Activated gamma-delta T cell treated with anti-CD3 and anti-CD28 coated beads, Interleukin-2, amount 50 U/mL, for 16 hours (primary cell): ENCODE data around the gene ASAP2.

Experiments
- DNase-seq: peaks from one replicate; pipeline ENCODE4 v3.0.0-alpha.2; 2020; ENCODE audit warnings: low read depth

ASAP2 gene

DNA sequence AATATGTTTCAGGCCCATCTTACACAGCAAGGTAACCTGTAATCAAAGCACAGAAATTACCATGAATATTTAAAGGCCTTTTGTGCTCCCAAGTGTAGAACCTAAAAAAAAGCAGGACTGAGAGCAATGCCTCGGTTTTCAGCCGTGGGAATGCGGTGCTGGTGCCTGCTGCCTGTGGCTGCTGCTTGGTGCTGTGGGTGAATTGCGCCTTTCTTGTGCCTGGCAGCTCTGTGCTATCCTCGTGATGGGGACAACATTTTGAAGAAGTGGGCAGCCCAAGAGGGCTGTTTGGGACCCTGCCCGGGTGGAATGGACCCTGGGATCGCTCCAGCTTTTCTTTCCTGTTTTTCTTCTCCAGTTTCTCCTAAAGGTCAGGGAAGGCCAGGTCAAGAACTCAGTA lies 91.2 kb downstream of the ASAP2 start:
- DNase-seq: no peak

DNA sequence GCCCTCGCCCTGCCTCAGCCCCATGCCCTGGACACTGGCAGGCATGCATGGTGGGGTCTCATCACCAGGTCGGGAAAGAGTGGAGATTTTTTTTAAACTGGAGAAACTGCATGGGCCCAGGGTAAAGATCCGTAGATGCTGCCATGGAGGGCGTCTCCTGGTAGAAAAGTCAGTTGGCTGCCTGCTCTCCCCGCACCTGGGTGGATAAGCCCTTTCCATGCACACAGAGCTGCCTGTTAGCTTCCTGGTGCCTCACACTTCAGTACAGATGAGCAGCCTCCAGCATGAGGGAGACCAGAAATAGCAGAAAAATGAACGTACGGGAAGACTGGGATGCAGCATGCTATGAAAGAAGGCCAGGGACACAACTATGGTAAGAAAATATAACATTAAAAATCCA lies 92.0 kb downstream of the ASAP2 start:
- DNase-seq: no peak

DNA sequence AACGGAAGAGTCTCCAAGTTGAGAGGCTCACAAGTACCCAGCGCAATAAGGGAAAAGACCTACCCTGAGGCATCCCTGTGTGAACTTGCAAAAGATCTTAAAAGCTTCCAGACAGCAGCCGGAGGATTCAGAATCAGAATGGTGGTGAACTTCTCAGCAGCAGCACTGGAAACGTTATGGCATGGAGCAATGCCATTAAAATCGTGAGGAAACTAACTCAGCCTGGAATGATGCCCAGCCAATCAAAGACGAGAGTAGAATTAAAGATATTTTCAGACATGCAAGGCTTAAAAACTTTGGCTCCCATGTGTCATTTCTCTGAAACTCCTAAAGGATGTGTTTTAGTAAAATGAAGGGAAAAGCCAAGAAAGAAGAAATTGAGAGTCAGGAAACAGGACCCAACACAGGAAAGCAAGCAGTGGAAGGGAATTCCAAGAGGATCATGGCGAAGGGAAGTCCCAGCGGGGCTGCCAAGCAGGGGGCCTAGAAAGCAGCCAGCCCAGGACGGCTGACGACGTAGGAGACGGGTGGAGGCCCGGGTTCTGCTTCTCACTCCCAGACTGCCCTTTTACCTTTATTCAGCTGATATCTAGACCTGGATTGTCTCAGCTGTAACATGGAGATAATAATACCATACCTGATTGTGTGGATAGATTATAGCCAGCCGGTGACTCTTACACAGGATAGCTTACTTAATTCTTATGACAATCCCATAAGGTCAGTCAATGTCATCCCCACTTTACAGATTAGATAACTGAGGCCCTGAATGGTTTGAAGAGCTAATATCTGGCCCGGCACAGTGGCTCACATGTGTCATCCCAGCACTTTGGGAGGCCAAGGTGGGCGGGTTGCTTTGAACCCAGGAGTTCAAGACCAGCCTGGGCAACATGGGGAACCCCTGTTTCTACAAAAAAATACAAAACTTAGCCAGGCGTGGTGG lies 92.8 kb downstream of the ASAP2 start:
- no peak for DNase-seq

DNA sequence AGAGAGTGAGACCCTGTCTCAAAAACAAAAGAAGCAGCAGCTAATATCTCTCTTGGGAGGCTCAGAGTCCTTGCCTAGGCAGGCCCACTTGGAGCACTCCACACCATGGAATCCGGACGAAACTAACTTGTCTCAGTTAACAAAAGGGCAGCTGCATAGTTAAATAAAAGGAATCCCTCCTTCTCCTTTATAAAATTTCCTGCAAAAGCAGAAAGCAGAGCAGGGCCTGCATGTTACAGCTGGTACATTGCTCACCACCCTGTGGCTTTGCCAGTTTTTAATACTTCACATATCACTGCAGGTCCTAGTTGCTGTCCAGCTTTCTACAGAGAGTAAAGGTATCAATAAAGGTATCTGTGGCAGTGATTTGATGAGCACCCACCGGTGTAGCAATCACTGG lies 93.6 kb downstream of the ASAP2 start:
- no peak for DNase-seq

DNA sequence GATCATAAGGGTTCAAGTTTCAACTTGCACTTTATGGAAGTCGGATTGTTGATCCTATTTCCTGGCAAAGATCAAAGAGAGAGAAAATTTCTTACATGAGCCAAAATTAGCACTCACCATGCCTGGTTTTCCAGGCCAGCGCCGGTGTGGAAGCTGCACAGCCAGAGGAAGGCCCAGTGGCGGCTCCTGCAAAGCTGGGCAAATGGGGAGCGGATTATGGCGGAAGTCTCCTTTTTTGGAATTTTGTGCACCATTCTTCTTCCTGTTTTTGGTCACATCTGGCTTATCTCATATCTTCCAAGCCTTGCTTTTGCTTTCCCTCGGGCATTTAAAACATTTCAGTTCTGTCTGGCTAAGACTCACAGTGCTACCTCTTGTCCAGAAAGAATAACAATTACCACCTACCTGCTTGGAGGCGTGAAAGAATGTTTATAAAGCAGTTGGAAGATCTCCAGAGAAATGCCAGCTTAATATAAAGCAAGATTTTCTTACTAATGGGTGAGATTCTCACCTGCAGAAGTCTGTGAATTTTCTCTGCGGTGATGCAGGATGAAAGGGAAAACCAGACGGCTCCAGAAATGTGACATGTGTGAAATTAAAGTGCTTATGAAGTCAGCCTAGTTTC lies 94.3 kb downstream of the ASAP2 start:
- DNase-seq: no peak

DNA sequence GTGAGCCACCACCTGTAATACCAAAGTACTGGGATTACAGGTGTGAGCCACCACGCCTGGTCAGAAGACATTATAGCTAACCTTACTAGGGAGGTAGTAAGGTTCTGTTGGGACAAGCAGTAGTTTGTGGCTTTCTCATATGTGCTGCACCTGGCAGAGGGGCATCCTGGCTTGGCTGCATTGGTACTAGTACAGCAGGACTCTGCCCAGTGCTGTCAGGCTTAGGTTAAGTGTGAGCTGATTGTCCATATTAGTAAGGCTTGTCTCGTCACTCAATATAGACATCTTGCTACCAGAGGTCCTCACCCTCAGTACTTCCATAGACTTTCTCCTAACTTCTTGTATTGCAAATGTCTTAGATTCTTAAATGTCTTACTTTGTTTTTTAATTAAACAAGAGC lies 96.1 kb downstream of the ASAP2 start:
- DNase-seq: no peak

DNA sequence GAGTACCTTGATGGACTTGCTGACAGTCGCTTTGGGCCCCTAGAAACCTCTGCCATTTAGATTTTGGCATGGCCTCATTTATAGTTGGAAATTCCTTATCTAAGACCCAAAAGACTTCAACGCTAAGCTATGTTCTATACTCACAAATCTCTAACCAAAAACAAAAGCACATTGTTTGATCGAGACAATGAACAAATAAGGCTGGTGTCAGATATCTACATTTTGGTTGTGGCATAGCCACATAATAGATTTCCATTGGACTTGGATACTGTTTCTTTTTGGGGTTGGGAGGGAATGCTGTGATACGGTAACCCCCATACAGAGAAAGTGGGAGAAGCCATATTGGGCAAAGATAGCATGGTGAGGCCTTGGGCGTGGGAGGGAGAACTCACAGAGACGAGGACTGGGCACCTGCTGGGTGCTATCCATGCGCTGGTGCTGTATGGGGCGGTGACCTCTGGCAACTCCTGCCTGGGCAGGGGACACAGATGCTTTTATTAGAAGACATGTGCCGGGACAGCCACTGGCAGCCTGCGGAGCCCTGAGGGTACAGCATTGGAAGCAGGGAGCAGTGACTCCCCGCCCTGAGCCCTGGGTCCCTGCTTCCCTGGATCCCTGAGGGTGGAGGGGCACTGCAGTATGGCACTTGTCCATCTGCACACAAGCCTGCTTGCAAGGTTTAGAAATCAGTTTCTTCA lies 97.1 kb downstream of the ASAP2 start:
- no peak for DNase-seq

DNA sequence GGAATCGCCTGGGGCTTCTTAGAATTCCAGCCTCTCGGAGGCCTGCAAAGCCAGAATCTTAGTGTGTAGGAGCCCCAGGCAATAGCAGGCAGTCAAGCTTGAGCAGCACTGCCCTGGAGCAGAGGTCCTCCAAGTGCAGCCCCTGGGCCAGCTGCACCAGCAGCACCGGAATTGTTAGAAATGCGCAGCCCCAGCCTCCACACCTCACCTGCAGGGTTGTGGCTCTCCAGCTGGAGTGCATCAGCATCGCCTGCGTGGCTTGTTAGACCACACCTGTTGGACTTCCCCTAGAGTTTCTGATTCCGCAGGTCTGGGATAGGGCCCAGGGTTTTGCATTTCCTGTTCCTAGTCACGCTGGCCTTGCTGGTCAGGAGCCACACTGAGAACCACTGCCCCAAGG lies 100.3 kb downstream of the ASAP2 start:
- DNase-seq: no peak

DNA sequence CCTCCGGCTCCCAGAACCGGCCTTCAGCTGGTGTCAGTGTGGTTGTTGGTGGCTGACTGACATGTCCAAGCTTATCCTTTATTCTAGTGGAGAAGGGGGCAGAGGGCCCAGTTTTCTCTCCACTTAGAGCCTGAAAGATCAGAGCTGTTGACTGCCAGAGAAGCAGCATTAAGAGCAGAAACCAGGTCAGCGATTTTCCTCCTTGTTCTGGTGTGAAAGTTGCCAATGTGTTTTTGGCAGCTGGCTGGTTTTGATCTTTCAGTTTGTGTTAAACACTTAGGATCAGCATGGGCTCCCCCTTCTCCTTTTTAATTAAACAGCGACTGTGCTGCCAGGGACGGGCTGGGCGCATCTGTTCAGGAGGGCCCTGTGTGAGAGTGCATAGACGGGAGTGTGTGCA lies 100.9 kb downstream of the ASAP2 start:
- DNase-seq: no peak

DNA sequence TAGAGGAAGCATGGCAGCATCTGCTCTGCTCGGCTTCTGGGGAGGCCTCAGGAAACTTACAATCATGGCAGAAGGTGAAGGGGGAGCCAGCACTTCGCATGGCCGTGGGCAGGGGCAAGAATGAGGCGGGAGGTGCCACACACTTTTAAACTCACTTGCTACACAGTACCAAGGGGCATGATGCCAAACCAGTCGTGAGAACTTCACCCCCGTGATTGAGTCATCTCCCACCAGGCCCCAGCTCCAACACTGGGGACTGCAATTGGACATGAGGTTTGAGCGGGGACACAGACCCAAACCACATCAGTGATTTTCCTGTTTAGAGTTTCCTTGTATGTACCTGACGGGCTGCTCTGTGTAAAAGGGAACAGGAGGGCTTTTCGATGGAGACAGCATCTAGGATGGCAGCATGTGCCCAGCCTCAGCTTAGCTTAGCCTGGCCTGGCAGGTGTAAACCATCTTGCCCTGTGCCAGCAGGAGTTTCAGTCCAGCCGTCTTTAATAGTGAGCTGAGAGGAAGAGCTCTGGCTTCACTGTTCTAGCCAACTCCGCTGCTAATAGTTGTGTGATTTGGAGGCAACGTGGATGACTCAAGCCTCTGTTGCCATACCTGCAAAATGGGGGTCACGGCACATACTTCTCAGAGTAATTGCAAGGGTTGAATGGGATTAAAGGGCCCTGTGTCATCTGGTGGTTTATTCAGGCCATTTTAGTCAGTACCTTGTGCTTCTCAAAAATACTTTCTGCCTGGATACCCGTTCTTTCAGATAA lies 101.8 kb downstream of the ASAP2 start:
- no peak for DNase-seq

DNA sequence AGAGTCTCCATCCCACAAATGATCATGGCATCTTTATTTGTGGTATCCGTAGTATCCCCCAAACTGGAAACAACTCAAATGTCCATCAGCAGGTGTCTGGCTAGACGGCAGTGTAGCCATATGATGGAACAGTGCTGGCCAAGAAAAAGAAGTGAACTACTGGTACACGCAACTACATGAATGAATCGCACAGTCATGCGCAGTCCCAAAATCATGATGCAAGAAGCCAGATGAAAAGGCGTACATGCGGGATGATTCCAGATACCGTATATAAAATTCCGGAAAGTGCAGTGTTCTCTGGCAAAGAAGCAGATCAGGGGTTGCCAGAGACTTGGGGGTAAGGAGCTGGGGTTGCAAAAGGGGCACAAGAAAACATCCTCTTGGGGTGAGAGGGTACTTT lies 102.5 kb downstream of the ASAP2 start:
- no peak for DNase-seq

DNA sequence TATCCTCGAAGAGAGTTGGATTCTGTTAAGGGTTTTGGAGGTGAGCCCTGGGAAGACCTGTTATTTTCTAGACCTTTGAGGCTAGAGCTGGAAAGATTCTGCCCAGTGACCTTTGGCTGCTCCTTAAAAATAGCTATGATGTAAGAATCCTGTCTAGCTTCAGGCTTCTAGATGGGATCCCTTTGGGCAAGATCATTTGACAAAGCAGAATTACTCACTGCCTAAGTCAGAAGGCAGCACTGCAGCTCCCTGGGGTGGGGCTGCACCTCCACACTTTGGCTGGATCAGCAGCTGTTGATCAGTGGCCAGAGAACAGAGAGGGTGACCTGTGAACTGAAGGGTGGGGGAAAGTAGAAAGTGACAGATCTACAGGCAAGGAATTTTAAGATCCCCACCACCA lies 103.8 kb downstream of the ASAP2 start:
- no peak for DNase-seq

DNA sequence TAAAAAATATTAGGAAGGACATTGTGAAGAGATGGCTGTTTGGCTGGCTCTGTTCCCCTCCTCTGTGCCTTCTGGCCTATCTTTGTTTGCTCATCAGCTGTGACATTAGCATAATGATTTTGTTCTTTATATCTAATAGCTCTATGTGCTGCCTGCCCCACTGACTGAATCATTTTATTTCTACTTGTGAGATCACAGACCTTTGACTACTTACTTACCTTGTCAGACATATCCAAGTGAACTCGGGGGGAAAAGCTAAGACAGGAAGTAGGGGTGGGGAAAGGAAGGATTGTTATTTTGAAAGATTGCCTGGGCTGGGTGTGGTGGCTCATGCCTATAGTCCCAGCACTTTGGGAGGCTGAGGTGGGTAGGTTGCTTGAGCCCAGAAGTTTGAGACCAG lies 104.2 kb downstream of the ASAP2 start:
- DNase-seq: no peak

DNA sequence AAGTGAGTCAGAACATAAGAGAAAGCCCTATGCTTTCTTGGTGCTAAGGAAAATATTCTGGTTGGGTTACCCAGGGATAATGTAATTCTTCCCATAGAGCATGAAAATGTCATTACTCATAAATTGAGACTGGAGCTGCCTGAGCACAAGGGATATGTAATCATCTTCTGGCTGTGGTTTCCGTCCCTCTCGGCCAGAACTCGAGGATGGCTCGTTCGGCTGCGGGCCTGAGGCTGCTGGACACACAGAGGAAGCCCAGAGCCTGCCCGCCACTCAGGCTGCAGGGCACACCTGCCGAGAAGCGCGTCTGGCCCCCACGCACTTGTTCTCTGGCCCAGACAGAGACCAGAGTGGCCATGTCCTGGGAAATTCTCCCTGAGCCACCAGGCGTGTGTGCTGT lies 104.9 kb downstream of the ASAP2 start:
- no peak for DNase-seq

DNA sequence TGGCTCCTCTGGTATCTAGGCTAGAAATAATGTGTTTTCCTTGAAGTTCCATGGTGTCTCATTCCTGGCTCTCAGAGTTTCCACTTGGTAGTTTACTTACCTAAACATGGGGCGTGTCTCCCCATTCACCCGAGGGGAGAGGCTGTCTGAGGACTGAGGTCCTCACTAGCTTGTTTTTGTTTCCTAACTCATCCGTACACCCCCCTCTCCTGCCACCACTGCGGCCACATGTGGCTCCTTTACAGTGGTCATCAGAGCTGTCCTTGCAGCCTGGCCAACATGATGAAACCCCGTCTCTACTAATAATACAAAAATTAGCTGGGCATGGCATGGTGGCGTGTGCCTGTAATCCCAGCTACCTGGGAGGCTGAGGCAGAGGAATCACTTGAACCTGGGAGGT lies 106.0 kb downstream of the ASAP2 start:
- DNase-seq: no peak

DNA sequence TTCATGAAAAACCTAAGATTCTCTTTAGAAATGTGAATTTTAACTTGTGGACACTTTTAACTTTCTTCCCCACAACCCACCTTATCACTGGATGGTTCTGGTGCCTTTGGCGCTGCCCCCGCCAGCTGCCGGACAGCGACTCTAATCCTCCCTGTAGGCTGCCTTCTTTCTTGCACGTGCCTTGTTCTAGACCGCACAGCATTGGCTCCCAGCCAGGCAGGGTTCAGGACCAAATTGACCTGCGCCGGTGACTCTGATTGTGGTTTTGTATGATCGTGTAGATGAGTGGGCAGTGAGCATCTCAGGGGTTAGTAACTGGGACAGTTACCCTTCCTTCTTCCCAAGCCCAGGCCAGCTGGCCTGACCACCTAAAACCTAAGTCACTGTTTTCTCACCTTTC lies 106.8 kb downstream of the ASAP2 start:
- DNase-seq: no peak

DNA sequence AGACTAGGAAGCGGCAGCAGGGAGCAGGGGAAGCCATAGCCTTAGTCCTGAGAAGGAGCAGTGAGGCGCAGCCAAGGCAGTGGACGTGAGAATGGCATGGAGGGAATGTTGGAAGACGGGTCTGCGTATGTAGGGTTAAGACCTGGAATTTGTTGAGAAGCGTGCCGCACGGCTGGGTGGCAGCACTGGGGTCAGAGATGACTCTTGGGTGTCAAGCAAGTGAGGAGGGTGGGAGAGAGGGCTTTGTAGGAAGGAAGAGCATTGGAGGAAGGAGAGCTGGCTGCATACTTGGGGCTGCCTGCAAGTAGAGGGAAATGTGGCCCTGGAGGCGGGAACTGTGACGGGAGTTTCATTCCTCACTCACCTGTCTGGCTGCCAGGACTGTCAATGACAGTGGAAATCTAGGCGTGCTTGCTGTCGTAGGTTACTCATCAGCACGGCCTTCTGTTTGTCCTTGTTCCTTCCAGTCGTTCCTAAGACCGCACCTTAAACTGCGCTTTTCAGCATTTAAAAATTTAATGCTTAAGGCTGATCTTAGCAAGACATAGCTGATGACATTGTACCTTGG lies 108.8 kb downstream of the ASAP2 start:
- DNase-seq: no peak

DNA sequence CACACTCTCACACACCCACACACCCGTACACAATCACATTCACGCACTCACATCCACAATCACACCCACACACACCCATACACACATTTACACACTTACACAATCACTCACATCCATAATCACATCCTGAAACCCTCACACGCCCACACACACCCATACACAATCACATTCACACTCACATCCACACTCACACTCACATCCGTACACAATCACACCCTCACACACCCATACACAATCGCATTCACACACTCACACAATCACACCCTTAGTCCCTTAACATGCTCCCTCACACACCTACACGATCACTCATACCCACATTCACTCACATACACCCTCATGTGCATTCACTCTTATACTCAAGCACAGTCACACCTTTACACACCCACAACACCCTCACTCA lies 110.9 kb downstream of the ASAP2 start:
- no peak for DNase-seq

DNA sequence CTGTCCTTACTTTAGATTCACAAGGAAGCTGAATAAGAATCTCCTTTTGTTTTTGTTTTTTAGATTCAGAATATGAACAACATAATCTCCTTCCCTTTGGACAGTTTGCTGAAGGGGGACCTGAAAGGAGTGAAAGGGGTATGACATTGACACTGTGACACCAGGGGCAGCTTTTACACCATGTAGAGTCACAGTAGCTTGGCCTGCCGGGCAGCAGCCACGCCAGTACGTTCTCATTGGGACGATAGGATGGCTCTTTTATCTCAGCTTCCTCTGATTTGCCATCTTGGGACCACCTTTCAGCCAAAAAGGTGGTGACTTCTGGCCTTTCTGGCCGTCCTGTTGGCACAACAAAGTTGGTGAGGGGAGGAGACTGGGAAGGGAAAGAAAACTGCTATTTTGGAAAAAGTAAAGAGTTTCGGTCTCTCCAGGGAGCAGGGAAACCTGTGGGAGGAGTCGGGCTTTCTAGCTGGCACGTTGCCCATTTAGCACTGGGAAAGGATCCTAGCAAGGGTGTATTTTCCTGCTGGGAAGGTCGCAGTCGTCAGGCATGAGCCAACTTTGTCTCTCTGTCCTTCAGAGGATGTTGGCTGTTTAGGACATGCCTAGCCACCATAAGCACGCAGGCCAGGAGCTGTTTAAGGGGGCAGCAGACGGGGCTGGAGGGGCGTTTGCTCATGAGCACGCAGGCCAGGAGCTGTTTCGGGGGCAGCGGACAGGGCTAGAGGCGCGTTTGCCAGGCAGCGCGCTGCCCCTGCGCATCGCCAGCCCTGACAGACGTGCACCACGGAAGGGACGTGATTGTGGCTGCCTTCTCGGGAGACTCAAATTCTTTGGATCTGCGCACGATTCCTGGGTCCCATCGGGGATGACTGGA lies 112.1 kb downstream of the ASAP2 start:
- DNase-seq: no peak

DNA sequence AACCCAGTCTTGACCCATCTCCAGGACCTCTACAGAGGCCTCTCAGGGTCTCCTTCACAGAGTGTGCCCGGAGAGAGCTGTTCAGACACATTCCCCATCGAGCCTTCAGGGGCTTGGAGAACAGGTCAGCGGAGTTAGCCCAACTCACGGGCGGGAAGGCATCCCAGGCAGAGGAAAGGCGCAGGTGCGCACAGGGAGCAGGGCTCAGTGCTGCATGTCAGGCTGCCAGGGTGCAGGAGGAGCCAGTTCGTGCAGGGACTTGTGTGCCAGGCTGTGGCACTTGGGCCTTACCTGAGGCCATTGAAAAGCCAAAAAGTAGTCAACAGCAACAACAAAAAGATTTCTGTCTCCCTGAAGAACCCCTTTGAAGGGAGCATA lies 112.7 kb downstream of the ASAP2 start:
- no peak for DNase-seq

DNA sequence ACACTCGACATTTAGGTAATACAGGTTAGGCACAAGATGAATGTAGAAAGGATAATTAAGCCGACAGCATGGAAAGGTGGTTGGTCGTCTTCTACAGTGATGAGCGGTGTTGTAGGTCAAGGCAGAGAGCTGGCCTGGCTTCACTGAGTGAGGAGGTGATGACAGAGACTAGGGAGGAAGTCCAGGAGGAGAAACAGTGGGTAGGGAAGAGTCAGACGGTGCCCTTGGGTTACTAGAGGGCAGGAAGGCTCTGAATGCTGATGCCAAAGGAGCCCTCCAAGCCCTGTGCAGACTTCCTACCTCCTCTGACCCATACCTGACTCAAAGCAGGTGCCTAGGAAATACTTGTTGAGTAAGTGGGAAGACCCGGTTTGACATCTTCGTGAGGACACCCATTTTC lies 116.0 kb downstream of the ASAP2 start:
- DNase-seq: no peak
